ENCODE results near the gene SUN2.

- no peak for TF ChIP-seq POLR2AphosphoS5 (IDR thresholded peaks at IDR 0.05; ENCODE audit: low read depth, low read length)
- no peak for TF ChIP-seq POLR2A (IDR thresholded peaks at IDR 0.05; ENCODE audit: low read depth, low read length)
Observed at GRCh38 chr22:38731703-38732161, 24.1 kb downstream of the SUN2 start.
